Measurements from ENCODE around the gene ZFAND3. TPM values are rescaled to one million over a fixed set of nuclear protein-coding genes. Genes with fewer than 3 reads are reported as not detected.

ZFAND3 gene
- total and polyA plus RNA-seq, 10 of the 15 experiments (the other 5 are each of a cell fraction or from before 2014, with no cell fraction given): 0.90 to 34.4 (median 16.3) TPM

DNA sequence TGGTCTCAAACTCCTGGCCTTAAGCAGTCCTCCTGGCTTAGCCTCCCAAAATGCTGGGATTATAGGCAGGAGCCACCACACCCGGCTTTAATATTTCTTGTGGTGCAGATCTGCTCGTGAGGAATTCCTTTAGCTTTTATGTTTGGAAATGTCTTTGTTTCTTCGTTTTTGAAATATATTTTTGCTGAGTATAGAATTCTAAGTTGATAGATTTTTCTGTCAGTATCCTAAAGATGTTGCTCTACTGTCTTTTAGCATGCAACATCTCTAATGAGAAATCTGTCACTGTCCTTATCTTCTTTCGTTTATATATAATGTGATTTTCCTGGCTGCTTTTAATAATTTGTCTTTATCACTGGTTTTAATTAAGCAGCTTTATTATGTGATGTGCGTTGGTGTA, 75.1 kb downstream of the ZFAND3 start (continued):
- TF ChIP-seq ETV6 (conservative IDR thresholded peaks at IDR 0.05 in 1 of 2, IDR thresholded peaks at IDR 0.05 in 1 of 2; ENCODE audit: borderline replicate concordance in 1 of 2, low read depth in 1 of 2) (no peak), BHLHE40 (IDR thresholded peaks at IDR 0.05; ENCODE audit: borderline replicate concordance in 1 of 2, low read depth in 2 of 2, low read length in 1 of 2) (no peak), STAT3 (IDR thresholded peaks at IDR 0.05; ENCODE audit: low read depth, low read length) (no peak)
- TF ChIP-seq, protein P1, sequence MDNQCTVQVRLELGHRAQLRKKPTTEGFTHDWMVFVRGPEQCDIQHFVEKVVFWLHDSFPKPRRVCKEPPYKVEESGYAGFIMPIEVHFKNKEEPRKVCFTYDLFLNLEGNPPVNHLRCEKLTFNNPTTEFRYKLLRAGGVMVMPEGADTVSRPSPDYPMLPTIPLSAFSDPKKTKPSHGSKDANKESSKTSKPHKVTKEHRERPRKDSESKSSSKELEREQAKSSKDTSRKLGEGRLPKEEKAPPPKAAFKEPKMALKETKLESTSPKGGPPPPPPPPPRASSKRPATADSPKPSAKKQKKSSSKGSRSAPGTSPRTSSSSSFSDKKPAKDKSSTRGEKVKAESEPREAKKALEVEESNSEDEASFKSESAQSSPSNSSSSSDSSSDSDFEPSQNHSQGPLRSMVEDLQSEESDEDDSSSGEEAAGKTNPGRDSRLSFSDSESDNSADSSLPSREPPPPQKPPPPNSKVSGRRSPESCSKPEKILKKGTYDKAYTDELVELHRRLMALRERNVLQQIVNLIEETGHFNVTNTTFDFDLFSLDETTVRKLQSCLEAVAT (IDR thresholded peaks at IDR 0.05): no peak
- TF ChIP-seq, protein P2, sequence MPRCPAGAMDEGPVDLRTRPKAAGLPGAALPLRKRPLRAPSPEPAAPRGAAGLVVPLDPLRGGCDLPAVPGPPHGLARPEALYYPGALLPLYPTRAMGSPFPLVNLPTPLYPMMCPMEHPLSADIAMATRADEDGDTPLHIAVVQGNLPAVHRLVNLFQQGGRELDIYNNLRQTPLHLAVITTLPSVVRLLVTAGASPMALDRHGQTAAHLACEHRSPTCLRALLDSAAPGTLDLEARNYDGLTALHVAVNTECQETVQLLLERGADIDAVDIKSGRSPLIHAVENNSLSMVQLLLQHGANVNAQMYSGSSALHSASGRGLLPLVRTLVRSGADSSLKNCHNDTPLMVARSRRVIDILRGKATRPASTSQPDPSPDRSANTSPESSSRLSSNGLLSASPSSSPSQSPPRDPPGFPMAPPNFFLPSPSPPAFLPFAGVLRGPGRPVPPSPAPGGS (IDR thresholded peaks at IDR 0.05; ENCODE audit: borderline replicate concordance, insufficient read depth, low read depth, low read length, poor library complexity, severe bottlenecking): no peak

DNA sequence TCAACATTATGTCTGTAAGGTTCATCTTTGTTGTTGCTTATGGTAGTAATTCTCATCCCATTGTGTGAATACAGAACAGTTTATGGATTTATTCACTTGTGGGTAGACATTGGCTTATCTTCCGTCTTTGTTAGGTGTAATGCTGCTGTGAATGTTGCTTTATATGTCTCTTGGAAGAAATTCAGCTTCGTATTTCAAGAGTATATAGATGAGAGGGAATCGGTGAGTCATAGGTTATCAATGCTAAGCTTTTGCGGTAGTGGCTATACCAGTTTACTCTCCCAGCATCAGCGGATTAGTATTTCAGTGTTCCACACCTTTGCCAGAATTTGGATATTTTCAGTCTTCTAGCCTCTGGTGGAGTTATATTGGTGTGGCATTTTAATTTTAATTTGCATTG, 77.8 kb downstream of the ZFAND3 start:
- CTCF ChIA-PET: no interaction called here
- in situ Hi-C loops (cut with MboI) (no loop called here), intact Hi-C loops (cut with micrococcal nuclease; ENCODE audit: unreplicated experiment) (no loop called here)
- H2AFZ ChIP-seq (ENCODE audit: control insufficient read depth, low read depth, low read length): no peak overlapping the region
- no TSS peak for BruUV-seq (replicated peaks)
- H3K9me3 ChIP-seq (replicated peaks; ENCODE audit: control insufficient read depth, insufficient read depth, low read length): peaks cover 1% of the 10 kb centered on the region; the same call in 2 of the 3 replicates
- H3K36me3 ChIP-seq (ENCODE audit: control insufficient read depth in 2 of 2, insufficient read depth in 2 of 2, low read length in 1 of 2): no peaks in the 10 kb centered on the region; a peak in 1 of 4 replicates
- ATAC-seq (no peak), DNase-seq (ENCODE audit: low read depth, low spot score) (no peak), FAIRE-seq (no peak)
- peaks cover 37% of the 10 kb centered on the region for H3K79me2 ChIP-seq (ENCODE audit: control insufficient read depth, insufficient read depth, low read length)
- H3K4me2 ChIP-seq (ENCODE audit: control insufficient read depth, insufficient read depth): no peak overlapping the region
- no peak overlapping the region for H3K9ac ChIP-seq (ENCODE audit: control insufficient read depth, insufficient read depth, low read length)
- H3K27me3 ChIP-seq (replicated peaks in 1 of 2; ENCODE audit: control insufficient read depth in 2 of 2, insufficient read depth in 2 of 2, low read length in 1 of 2): no peaks in the 10 kb centered on the region
- H4K20me1 ChIP-seq (ENCODE audit: control insufficient read depth, insufficient read depth): no peaks in the 10 kb centered on the region; the same call in 1 of the 2 replicates
- 98% methylated on average over 5 of the region's 5 CpGs for WGBS (ENCODE audit: insufficient coverage, insufficient replicate concordance, low lambda C conversion rate, missing lambda C conversion rate)
- H3K27ac ChIP-seq (ENCODE audit: control insufficient read depth, insufficient read depth): no peak overlapping the region
- H3K4me1 ChIP-seq (ENCODE audit: control insufficient read depth, insufficient read depth, low read length): peaks cover 10% of the 10 kb centered on the region
- RAD21 ChIA-PET (ENCODE audit: unreplicated experiment): interaction anchor here (0.6 kb wide), 1 partner anchor 129 kb away, joined by 3 read pairs; no protein-coding TSS in a partner anchor
- POLR2A ChIA-PET: no interaction called here
- H3K4me3 ChIP-seq: no peak overlapping the region
- SMC1A ChIA-PET (ENCODE audit: uncharacterized antibody, unreplicated experiment): interaction anchor here (0.8 kb wide), 1 partner anchor 66 kb away, joined by 4 read pairs; no protein-coding TSS in a partner anchor
- TF ChIP-seq BCL11A (IDR thresholded peaks at IDR 0.05; ENCODE audit: low read depth, low read length): no peak
- TF ChIP-seq, protein P3, sequence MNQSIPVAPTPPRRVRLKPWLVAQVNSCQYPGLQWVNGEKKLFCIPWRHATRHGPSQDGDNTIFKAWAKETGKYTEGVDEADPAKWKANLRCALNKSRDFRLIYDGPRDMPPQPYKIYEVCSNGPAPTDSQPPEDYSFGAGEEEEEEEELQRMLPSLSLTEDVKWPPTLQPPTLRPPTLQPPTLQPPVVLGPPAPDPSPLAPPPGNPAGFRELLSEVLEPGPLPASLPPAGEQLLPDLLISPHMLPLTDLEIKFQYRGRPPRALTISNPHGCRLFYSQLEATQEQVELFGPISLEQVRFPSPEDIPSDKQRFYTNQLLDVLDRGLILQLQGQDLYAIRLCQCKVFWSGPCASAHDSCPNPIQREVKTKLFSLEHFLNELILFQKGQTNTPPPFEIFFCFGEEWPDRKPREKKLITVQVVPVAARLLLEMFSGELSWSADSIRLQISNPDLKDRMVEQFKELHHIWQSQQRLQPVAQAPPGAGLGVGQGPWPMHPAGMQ (IDR thresholded peaks at IDR 0.05; ENCODE audit: borderline replicate concordance): no peak
- TF ChIP-seq, protein P4, sequence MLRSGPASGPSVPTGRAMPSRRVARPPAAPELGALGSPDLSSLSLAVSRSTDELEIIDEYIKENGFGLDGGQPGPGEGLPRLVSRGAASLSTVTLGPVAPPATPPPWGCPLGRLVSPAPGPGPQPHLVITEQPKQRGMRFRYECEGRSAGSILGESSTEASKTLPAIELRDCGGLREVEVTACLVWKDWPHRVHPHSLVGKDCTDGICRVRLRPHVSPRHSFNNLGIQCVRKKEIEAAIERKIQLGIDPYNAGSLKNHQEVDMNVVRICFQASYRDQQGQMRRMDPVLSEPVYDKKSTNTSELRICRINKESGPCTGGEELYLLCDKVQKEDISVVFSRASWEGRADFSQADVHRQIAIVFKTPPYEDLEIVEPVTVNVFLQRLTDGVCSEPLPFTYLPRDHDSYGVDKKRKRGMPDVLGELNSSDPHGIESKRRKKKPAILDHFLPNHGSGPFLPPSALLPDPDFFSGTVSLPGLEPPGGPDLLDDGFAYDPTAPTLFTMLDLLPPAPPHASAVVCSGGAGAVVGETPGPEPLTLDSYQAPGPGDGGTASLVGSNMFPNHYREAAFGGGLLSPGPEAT (IDR thresholded peaks at IDR 0.05; ENCODE audit: low read depth): no peak
- TF ChIP-seq, protein P5, sequence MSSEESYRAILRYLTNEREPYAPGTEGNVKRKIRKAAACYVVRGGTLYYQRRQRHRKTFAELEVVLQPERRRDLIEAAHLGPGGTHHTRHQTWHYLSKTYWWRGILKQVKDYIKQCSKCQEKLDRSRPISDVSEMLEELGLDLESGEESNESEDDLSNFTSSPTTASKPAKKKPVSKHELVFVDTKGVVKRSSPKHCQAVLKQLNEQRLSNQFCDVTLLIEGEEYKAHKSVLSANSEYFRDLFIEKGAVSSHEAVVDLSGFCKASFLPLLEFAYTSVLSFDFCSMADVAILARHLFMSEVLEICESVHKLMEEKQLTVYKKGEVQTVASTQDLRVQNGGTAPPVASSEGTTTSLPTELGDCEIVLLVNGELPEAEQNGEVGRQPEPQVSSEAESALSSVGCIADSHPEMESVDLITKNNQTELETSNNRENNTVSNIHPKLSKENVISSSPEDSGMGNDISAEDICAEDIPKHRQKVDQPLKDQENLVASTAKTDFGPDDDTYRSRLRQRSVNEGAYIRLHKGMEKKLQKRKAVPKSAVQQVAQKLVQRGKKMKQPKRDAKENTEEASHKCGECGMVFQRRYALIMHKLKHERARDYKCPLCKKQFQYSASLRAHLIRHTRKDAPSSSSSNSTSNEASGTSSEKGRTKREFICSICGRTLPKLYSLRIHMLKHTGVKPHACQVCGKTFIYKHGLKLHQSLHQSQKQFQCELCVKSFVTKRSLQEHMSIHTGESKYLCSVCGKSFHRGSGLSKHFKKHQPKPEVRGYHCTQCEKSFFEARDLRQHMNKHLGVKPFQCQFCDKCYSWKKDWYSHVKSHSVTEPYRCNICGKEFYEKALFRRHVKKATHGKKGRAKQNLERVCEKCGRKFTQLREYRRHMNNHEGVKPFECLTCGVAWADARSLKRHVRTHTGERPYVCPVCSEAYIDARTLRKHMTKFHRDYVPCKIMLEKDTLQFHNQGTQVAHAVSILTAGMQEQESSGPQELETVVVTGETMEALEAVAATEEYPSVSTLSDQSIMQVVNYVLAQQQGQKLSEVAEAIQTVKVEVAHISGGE (CRISPR knock-in tag; IDR thresholded peaks at IDR 0.05): no peak
- TF ChIP-seq ZNF384 (IDR thresholded peaks at IDR 0.05; ENCODE audit: borderline replicate concordance, low read depth, low read length): no peak
- TF ChIP-seq CBFB (IDR thresholded peaks at IDR 0.05; ENCODE audit: low read depth): no peak
- TF ChIP-seq, protein P6, sequence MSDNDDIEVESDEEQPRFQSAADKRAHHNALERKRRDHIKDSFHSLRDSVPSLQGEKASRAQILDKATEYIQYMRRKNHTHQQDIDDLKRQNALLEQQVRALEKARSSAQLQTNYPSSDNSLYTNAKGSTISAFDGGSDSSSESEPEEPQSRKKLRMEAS (IDR thresholded peaks at IDR 0.05; ENCODE audit: low read depth, low read length): no peak
